Activated CD8-positive, alpha-beta memory T cell treated with anti-CD3 and anti-CD28 coated beads for 36 hours (primary cell): ENCODE results near the gene UTP15. TPM values are rescaled to one million over a fixed set of nuclear protein-coding genes. Genes with fewer than 3 reads are reported as not detected.

Experiments
- CTCF ChIA-PET: fragments of 350-600 bp; sonication (Branson Sonifier 250); formaldehyde crosslinking; loops from one replicate; lab custom pipeline; 2021; ENCODE audit warnings: antibody characterized with exemption; lab: Charles Lee
- POLR2A ChIA-PET: fragments of 350-600 bp; sonication (Branson Sonifier 250); formaldehyde crosslinking; loops from one replicate; lab custom pipeline; 2021; ENCODE audit warnings: antibody characterized with exemption; lab: Charles Lee
- total RNA-seq, 2 experiments: library from RNA; stranded (reverse); gene quantifications; one replicate each; pipeline ENCODE4 v1.2.3, GENCODE V29; 2021

UTP15 gene
- total RNA-seq, 2 experiments from 2014 or later = 54.1 to 57.4 TPM

DNA sequence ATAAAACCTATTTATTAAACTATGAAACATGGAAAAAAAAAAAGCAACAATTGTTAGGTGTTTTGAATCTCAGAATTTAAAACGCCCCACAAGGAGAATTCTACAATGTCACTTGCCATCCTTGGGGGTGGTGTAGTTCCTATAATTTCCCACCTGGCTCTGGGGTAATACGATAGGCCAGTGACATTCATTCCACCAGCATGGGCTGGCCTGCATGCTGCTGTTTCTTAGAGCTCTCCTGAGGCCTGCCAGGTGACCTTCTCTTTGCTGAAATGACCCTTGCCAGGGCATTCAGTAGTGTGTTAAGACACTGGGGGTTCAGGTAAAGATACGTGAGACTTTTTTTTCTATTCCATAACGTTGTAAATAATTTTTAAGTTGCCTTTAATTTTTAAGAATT, 50.4 kb downstream of the UTP15 start:
- POLR2A ChIA-PET = no interaction called here

DNA sequence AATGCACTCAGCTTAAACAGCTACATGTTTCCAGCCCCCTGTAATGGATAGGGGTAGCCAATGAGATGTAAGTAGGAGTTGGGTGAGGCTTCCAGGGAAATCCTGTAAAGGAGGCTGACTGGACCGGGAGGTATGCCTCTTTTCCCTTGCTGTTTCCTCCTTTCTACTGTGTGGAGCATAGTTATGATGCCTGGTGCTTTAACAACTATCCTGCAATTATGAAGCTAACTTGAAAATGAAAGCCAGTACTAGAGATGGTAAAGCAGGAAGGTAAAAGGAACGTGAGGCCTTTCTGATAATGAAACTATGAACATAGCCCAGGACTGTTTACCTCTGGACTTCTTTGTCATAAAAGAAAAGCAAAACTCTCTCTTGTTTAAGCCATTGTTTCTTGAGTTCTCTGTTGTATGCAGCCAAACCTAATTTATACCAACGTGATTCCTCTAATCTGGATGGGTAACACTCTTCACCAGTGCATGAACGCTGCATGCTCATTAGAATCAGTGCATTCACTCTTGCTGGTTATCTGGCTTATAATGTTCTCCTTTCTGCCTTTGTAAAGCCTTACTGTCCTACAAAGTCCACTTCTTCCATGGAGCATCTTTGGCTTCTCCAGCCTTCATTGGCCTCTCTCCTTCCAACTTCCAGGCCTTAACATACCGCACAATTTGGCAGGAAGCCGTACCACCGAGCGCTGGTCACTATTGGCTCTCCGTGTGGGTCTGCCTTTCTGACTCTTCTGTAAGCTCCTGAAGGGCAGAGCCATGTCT, 52.2 kb downstream of the UTP15 start:
- POLR2A ChIA-PET = no interaction called here
- CTCF ChIA-PET = no interaction called here

More for the DNA sequence above, 50.4 kb downstream of the UTP15 start:
- CTCF ChIA-PET = no interaction called here

DNA sequence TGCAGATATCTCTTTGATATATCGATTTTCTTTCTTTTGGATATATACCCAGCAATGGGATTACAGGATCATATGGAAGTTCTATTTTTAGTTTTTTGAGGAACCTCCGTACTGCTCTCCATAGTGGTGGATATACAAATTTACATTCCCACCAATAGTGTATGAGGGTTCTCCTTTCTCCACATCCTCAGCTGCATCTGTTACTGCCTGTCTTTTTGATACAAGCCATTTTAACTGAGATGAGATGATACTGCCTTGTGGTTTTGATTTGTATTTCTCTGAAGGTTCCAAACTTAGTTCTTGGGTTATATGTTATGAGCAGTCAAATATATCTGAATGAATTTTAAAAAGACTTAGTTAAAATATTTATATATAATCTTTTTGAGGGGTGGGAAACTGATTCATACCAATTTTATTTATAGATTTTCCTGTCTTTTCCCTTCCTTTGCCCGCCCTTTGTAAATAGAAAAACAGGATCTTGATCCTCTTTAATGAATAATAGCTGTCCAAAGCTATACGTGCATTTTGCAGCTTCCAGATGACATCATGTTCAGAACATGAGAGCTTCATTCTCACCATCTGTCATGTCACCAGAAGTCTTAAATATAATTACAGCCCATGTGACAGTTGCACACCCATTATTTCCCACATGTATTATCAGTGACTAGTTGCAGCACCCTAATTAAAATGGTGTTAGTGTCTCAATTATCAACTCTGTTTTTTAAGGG, 54.2 kb downstream of the UTP15 start:
- ChIA-PET CTCF (no interaction called here), POLR2A (no interaction called here)

DNA sequence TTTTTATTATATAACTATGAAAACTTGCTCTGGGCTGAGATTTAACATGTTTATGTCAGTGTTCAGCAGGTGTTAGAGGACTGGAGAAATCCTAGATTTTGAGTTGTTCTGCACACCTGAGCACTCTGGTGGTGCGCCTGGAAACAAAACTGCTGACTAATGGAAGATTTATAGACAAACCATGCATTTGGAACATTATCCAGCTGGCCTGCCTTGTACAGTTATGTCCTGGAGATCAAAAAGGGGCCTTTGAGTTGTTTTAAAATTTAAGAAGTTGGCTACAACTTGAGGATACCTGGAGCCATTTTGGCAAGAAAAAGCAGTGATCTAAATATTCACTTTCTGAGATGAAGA, 54.8 kb downstream of the UTP15 start:
- ChIA-PET CTCF (no interaction called here), POLR2A (no interaction called here)

DNA sequence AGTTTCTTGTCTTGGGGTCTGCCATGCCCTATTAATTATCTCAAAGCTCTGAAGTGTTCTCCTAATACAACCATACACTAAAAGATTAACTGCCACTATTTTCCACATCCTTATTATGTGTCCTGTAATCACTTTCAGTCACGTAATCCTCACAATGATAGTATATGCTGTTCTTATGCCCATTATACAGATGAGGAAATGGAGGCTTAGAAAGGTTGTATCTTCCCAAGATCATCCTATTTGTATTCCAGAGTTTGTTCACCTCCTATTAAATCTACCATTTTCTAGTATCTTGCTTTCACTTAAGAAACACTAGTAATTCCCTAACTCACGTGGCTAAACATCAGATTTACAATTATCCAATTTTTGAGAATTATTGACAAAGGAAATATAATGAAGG, 57.5 kb downstream of the UTP15 start:
- POLR2A ChIA-PET = no interaction called here
- CTCF ChIA-PET = no interaction called here

DNA sequence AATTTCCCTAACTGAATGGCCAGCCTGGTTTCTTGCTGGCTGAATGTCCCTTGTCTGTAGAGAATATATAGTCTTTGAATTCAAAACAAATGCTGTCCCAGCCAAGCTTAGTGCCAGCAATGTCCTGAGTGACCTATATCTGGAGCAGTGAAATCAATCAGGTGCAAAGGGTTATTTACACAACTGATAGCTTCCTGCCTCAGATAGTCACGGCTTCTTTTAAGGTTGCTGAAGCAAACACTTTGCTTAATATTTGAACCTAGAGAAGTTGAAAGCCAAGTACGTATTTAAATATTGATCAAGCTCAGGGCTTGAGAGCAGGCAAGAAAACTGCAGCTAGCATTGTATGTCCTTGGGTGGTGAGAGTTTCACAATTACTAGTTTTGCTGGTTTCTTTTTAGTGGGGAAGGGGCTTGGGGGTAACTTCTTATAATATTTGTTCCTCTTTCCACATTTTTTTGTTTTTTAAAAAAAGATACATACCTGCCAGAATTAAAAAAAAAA, 58.4 kb downstream of the UTP15 start:
- POLR2A ChIA-PET = no interaction called here
- CTCF ChIA-PET = interaction anchor here (0.7 kb wide), 1 partner anchor 19 kb away, joined by 3 read pairs; no protein-coding TSS in a partner anchor

DNA sequence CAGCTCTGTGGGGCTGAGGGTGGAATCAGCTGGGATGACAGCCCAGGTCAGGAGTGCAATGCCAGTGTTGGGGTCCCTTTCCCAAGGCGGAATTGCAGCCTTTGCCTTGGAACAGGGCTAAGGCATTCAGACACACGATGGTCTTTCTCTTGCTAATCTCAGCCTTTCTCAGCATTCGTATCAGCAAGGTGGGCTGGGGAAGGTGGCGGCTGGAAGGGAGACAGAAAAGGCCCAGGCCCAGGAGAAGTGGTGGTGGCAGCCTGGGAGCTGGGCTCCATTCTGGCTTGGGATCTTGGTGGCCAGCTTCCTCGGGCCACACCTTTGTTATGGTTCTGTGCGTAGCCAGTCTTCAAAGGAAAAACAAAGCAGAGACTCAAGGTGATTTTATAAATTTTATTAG, 59.3 kb downstream of the UTP15 start:
- ChIA-PET POLR2A (no interaction called here), CTCF (interaction anchor here (0.7 kb wide), 1 partner anchor 11 kb away, joined by 3 read pairs; no protein-coding TSS in a partner anchor)

DNA sequence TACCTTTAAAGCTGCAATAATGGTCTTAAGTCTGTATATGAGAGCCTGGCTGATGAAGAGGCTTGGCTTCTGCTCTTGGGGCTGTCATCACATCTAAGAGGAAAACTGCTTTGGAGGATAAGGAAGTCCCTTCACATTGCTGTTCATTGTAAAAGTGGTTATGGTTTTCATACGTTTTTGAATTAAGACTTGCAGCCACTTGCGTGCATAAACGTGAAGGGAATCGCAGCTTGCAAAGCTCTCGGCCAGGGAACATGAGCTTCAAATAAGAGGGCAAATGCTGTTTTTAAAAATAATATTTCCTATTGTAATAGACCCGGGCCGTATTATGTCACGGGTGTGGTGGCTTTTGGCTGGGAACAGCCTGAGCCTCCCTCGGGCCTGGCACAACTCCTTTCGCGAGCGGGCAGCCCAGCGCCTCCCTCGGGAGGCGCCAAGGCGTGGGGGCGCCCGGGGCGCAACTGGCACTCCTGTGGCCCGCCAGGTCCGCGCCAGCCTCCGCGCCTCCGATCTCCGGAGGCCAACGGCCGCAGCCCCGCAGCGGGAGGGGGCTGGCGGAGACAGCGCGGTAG, 59.9 kb downstream of the UTP15 start:
- ChIA-PET CTCF (interaction anchor here (0.7 kb wide), 1 partner anchor 10 kb away, joined by 3 read pairs; no protein-coding TSS in a partner anchor), POLR2A (no interaction called here)

DNA sequence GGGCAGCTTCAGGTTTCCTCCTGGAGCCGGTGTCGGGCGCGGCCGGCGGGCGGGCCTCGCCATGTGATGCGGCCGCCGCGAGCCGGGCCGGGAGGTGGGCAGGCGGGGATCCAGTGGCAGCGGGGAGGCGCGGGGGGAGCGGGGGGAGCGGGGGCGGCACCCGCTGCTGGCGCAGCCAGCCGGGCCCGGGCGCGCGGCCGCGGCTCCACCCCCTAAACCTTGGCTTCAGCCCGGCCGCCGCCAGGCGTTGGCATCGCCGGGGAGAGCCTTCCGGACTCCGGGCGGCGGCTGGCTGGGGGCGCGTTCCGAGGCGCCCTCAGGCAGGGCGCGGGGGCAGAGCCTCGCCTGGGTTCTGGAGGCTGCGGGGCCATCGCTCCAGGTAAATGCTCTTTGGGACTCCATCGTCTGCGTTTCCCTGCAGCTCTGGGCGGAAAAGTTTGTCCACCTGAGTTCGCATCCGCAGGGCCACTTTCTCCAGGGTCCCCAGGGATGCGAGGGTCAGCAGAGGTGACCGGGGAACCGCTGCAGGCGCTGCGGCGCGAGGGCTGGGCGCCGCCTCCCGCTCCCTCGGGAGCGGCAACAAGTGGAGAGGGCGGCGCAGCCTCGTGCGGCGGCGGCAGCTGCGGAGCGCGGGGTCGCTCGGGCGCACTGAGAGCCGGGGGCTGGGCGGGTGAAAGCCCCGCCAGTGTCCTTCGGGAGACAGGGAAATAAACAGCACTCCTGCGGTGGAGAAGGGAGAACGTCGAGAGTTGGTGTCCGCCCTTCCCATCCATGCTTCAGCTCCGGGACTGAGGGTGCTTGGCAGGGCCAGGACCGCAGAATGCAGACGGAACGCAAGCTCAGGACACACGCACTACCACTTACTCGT, 60.6 kb downstream of the UTP15 start, which contains the start of gene ARHGEF28:
Gene ARHGEF28 (plus strand): TSS at position 253 of the 868 bp plus-strand sequence. CDS start 58,656 bp downstream, outside the sequence.
- POLR2A ChIA-PET = no interaction called here
- CTCF ChIA-PET = no interaction called here

DNA sequence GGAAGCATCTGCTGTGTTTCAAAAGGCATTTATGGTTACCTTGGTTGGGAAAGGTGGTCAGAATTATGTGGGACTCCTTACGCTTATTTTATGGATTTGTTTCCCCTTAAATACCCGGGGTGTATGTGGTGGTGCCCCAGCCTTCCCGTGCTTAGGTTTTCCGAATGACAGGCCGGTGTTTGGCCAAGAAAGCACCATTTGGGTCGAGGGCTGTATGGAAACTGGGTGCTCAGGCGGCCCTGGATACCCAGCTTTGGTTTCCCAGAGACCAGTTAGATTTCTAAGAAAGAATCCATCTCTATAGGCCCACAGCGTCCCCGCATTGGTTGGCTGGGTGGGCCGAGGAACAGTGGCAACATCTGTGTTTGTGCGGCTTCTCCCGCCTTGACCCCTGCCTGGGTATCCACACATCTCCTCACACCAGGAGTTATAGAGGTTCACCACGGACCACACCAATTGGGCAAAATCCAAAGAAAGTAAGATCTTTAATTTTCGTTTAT, 61.3 kb downstream of the UTP15 start:
- ChIA-PET CTCF (no interaction called here), POLR2A (no interaction called here)

DNA sequence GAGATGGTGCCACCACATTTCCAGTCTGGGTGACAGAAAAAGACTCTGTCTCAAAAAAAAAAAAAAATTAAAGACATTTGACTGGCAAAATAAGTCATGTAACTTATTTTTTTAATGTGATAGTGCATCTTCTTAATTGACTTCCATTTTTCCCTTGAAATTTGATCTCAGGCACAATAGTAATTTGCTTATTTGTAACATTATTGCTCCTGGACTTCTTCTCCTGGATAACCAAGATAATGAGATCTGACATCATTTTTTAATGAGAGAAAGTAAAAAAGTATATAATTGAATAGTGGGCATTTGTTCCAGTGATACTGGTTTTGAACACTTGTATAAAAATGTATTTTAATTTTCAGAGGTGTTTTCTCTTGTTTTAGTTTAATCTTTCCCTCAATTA, 63.9 kb downstream of the UTP15 start:
- POLR2A ChIA-PET = no interaction called here
- CTCF ChIA-PET = interaction anchor here (0.6 kb wide), 1 partner anchor 110 kb away, joined by 4 read pairs; no protein-coding TSS in a partner anchor

DNA sequence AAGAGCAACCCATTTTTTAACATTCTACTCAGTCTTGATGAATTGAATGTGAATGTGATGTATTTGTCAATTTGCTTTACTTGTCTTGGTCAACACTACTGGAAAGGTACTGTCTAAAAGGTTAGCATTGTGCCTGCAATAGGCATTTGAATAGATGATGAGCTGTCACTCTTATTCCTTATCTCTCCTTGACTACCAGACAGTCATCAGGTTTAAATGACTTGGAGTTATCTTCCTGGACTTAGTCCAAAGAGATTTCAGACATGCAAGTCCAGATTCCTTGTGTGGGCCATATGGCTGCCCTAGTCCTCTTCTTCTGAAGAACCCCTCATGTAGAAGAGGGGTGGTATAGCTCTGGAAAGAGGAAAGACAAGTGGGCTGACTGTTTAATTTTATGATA, 65.2 kb downstream of the UTP15 start:
- POLR2A ChIA-PET = no interaction called here

DNA sequence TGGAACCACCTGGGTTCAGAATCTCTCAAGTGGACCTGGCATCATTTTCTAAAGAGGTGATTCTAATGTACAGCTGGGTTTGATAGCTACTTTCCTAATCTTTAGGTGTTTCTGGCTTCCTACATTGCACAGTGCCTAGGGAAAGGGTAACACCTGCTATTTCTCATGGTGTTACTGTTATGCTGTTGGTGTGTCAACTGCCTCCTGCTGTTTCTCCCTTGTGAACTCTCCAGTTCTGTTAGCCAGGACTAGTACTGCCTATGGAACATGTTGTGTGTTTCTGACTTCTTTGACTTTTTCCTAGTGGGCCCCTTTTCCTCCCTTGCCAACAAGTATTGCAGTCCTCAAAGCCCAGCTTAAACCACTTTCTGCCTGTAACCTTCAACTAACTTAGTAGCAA, 66.0 kb downstream of the UTP15 start:
- POLR2A ChIA-PET = no interaction called here

More for the DNA sequence above, 65.2 kb downstream of the UTP15 start:
- CTCF ChIA-PET = no interaction called here

More for the DNA sequence above, 66.0 kb downstream of the UTP15 start:
- CTCF ChIA-PET = no interaction called here

Other genes starting within 250 kb of the UTP15 start
- under 1 TPM; 0.34 to 0.46 TPM for gene FOXD1, start 117.0 kb upstream of the UTP15 start, total RNA-seq
- gene BTF3, start 67.3 kb upstream of the UTP15 start, total RNA-seq = 1,000 to 10,000 TPM; 1,003 to 1,035 TPM
- 10 to 100 TPM; 15.2 to 16.4 TPM for gene ANKRA2, start 104 bp upstream of the UTP15 start, total RNA-seq
- gene ARHGEF28, start 60.5 kb downstream of the UTP15 start, total RNA-seq = not detected